ENCODE measurements around the gene MYMX. TPM values are rescaled to one million over a fixed set of nuclear protein-coding genes. Genes with fewer than 3 reads are reported as not detected.

MYMX gene
- total RNA-seq, 1 donor from 2014 or later = not detected

DNA sequence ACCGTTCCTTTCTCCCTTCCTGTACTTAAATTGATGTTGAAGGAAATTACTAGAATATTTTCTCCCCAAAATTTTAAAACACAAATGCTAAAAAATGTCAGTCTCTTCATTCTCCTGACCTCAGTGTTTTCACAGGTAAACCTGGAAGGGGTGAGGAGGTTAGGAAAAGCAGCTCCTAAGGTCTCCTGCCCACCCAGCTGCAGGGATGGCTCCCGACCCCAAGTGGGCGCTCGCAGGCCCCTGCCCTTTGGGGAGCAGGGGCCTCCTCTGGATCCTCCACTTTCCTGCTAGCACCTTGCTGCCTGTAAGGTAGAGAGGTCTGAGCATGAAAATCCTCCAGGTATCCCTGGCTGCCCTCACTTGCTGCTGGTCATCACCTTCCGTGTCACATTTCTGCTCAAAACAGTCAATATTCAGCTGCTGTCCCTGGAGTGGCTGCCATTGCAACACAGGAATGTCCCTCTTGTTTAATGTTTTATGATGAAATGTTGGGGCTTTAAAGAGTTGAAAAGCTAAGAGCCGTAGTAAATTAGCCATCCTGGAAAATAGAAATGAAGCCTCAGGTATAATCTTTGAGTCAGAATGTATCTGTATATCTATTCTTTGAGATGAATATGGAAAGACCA lies 19.3 kb downstream of the MYMX start:
- intact Hi-C loops (cut with micrococcal nuclease) = no loop called here
- TF ChIP-seq, protein P1, sequence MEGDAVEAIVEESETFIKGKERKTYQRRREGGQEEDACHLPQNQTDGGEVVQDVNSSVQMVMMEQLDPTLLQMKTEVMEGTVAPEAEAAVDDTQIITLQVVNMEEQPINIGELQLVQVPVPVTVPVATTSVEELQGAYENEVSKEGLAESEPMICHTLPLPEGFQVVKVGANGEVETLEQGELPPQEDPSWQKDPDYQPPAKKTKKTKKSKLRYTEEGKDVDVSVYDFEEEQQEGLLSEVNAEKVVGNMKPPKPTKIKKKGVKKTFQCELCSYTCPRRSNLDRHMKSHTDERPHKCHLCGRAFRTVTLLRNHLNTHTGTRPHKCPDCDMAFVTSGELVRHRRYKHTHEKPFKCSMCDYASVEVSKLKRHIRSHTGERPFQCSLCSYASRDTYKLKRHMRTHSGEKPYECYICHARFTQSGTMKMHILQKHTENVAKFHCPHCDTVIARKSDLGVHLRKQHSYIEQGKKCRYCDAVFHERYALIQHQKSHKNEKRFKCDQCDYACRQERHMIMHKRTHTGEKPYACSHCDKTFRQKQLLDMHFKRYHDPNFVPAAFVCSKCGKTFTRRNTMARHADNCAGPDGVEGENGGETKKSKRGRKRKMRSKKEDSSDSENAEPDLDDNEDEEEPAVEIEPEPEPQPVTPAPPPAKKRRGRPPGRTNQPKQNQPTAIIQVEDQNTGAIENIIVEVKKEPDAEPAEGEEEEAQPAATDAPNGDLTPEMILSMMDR (IDR thresholded peaks at IDR 0.05) = no peak
- H3K9me3 Mint-ChIP-seq = no peaks in the 10 kb centered on the region
- H3K27ac Mint-ChIP-seq = no peak overlapping the region
- no peak overlapping the region for H3K4me3 Mint-ChIP-seq
- ChIA-PET CTCF (interaction anchor here (1.3 to 5.1 kb wide), 6 partner anchors 10 to 63 kb away, joined by 4 to 31 read pairs (median 4); partner anchors contain the start of genes HSP90AB1 and SLC35B2), POLR2A (interaction anchor here (1.8 to 3.1 kb wide), 2 partner anchors 11 to 12 kb away, joined by 14 to 43 read pairs; partner anchors contain the start of genes HSP90AB1 and SLC29A1)
- ATAC-seq (ENCODE audit: low read depth) (no peak), DNase-seq (no peak)
- H3K4me1 Mint-ChIP-seq = peaks cover 17% of the 10 kb centered on the region
- H3K27me3 Mint-ChIP-seq = no peaks in the 10 kb centered on the region
- peaks cover 2% of the 10 kb centered on the region for H3K36me3 Mint-ChIP-seq (ENCODE audit: low read depth)

GRCh38 chr6:44237021-44237812 lies 20.5 kb downstream of the MYMX start:
- H3K9me3 Mint-ChIP-seq = no peaks in the 10 kb centered on the region
- no peak for DNase-seq

GRCh38 chr6:44237813-44238433 lies 21.2 kb downstream of the MYMX start:
- TF ChIP-seq, protein P1 (IDR thresholded peaks at IDR 0.05) = peak; percentile 84
- CTCF ChIA-PET = interaction anchor here (0.6 to 5.1 kb wide), 13 partner anchors 8 to 147 kb away, joined by 3 to 31 read pairs (median 4); partner anchors contain the start of genes HSP90AB1, SLC29A1 and SLC35B2
- DNase-seq = peak; percentile 87
- peak; percentile 91 for ATAC-seq (ENCODE audit: low read depth)
- POLR2A ChIA-PET = interaction anchor here (0.6 to 3.1 kb wide), 11 partner anchors 8 to 141 kb away, joined by 3 to 43 read pairs (median 5); partner anchors contain the start of genes HSP90AB1, MRPL14, SLC29A1 and SLC35B2
- peak overlapping the region; percentile 95 for H3K4me3 Mint-ChIP-seq
- peak overlapping the region; percentile 90 for H3K27ac Mint-ChIP-seq
- H3K27me3 Mint-ChIP-seq = no peaks in the 10 kb centered on the region
- H3K4me1 Mint-ChIP-seq = peaks cover 17% of the 10 kb centered on the region
- intact Hi-C loops (cut with micrococcal nuclease) = loop anchor here (1.0 kb wide), 4 partner anchors 8 to 142 kb away; partner anchors contain the start of gene SLC29A1
- H3K9me3 Mint-ChIP-seq = no peaks in the 10 kb centered on the region
- H3K36me3 Mint-ChIP-seq (ENCODE audit: low read depth) = peaks cover 2% of the 10 kb centered on the region

More at GRCh38 chr6:44237021-44237812, 20.5 kb downstream of the MYMX start:
- ATAC-seq (ENCODE audit: low read depth) = peak; percentile 81
- ChIA-PET POLR2A (interaction anchor here (0.6 to 3.1 kb wide), 11 partner anchors 8 to 141 kb away, joined by 3 to 43 read pairs (median 5); partner anchors contain the start of genes HSP90AB1, MRPL14, SLC29A1 and SLC35B2), CTCF (interaction anchor here (0.6 to 5.1 kb wide), 13 partner anchors 9 to 147 kb away, joined by 3 to 31 read pairs (median 4); partner anchors contain the start of genes HSP90AB1, SLC29A1 and SLC35B2)
- intact Hi-C loops (cut with micrococcal nuclease) = loop anchor here (1.0 kb wide), 1 partner anchor 9 kb away; no protein-coding TSS in a partner anchor
- H3K4me3 Mint-ChIP-seq = peak overlapping the region; percentile 95
- H3K4me1 Mint-ChIP-seq = peaks cover 17% of the 10 kb centered on the region
- H3K36me3 Mint-ChIP-seq (ENCODE audit: low read depth) = peaks cover 2% of the 10 kb centered on the region
- TF ChIP-seq, protein P1 (IDR thresholded peaks at IDR 0.05) = no peak
- peak overlapping the region; percentile 90 for H3K27ac Mint-ChIP-seq
- no peaks in the 10 kb centered on the region for H3K27me3 Mint-ChIP-seq

- H3K36me3 Mint-ChIP-seq (ENCODE audit: low read depth) = no peaks in the 10 kb centered on the region
- H3K4me1 Mint-ChIP-seq = peaks cover 17% of the 10 kb centered on the region
- peak overlapping the region; percentile 52 for H3K27ac Mint-ChIP-seq
- ATAC-seq (ENCODE audit: low read depth) (no peak), DNase-seq (no peak)
- intact Hi-C loops (cut with micrococcal nuclease) = loop anchor here (1.0 kb wide), 3 partner anchors 16 to 143 kb away; partner anchors contain the start of gene SLC29A1
- no peaks in the 10 kb centered on the region for H3K9me3 Mint-ChIP-seq
- H3K27me3 Mint-ChIP-seq = no peaks in the 10 kb centered on the region
- ChIA-PET POLR2A (interaction anchor here (1.1 to 3.1 kb wide), 3 partner anchors 8 to 64 kb away, joined by 5 to 43 read pairs (median 11); partner anchors contain the start of genes HSP90AB1 and SLC35B2), CTCF (interaction anchor here (1.8 to 5.1 kb wide), 2 partner anchors 15 to 66 kb away, joined by 15 to 30 read pairs; partner anchors contain the start of gene SLC29A1)
- TF ChIP-seq, protein P1 (IDR thresholded peaks at IDR 0.05) = no peak
- H3K4me3 Mint-ChIP-seq = peak overlapping the region; percentile 95
Measured at GRCh38 chr6:44238687-44239350, 22.1 kb downstream of the MYMX start.

Measured in activated B cell treated with CpG ODN at 0.5 μM for 24 hours (primary cell).